Measurements from ENCODE around the gene PROB1.

DNA sequence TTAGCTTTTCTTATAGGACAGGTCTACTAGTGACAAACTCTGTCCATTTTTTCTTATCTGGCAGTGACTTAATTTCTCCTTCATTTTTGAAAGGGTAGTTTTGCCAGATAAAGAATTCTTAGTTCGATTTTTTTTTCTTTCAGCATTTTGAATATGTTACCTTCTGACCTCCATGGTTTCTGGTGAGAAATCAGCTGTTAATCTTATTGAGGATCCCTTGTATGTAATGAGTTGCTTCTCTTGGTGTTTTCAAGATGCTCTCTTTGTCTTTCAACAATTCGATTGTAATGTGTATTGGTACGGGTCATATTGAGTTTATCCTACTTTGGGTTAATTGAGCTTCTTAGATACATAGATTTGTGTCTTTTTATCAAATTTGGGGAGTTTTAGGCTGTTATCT is 40.7 kb downstream of the PROB1 start:
- no peak for TF ChIP-seq TAF1 (IDR thresholded peaks at IDR 0.05; ENCODE audit: borderline replicate concordance, low read depth, low read length)
- TF ChIP-seq, protein P1, sequence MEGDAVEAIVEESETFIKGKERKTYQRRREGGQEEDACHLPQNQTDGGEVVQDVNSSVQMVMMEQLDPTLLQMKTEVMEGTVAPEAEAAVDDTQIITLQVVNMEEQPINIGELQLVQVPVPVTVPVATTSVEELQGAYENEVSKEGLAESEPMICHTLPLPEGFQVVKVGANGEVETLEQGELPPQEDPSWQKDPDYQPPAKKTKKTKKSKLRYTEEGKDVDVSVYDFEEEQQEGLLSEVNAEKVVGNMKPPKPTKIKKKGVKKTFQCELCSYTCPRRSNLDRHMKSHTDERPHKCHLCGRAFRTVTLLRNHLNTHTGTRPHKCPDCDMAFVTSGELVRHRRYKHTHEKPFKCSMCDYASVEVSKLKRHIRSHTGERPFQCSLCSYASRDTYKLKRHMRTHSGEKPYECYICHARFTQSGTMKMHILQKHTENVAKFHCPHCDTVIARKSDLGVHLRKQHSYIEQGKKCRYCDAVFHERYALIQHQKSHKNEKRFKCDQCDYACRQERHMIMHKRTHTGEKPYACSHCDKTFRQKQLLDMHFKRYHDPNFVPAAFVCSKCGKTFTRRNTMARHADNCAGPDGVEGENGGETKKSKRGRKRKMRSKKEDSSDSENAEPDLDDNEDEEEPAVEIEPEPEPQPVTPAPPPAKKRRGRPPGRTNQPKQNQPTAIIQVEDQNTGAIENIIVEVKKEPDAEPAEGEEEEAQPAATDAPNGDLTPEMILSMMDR (IDR thresholded peaks at IDR 0.05), result no peak
- no peak for TF ChIP-seq CHD2 (IDR thresholded peaks at IDR 0.05; ENCODE audit: low read length, partially characterized antibody)
- no peak for TF ChIP-seq EP300 (IDR thresholded peaks at IDR 0.05; ENCODE audit: borderline replicate concordance in 1 of 2, low read depth in 1 of 2, low read length in 1 of 2)
- TF ChIP-seq TEAD4 (IDR thresholded peaks at IDR 0.05; ENCODE audit: borderline replicate concordance, insufficient read depth), result no peak
- no peak for TF ChIP-seq POLR2AphosphoS5 (IDR thresholded peaks at IDR 0.05; ENCODE audit: low read depth, low read length)
- TF ChIP-seq SIN3A (IDR thresholded peaks at IDR 0.05; ENCODE audit: borderline replicate concordance, low read depth, low read length), result no peak
- no peak for TF ChIP-seq MXI1 (IDR thresholded peaks at IDR 0.05; ENCODE audit: low read depth, low read length)
- TF ChIP-seq, protein P2, sequence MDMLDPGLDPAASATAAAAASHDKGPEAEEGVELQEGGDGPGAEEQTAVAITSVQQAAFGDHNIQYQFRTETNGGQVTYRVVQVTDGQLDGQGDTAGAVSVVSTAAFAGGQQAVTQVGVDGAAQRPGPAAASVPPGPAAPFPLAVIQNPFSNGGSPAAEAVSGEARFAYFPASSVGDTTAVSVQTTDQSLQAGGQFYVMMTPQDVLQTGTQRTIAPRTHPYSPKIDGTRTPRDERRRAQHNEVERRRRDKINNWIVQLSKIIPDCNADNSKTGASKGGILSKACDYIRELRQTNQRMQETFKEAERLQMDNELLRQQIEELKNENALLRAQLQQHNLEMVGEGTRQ (IDR thresholded peaks at IDR 0.05; ENCODE audit: borderline replicate concordance, low read depth, low read length), result no peak
- TF ChIP-seq, protein P3, sequence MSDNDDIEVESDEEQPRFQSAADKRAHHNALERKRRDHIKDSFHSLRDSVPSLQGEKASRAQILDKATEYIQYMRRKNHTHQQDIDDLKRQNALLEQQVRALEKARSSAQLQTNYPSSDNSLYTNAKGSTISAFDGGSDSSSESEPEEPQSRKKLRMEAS (IDR thresholded peaks at IDR 0.05; ENCODE audit: low read depth), result no peak
- no peak for TF ChIP-seq TCF12 (IDR thresholded peaks at IDR 0.05)
- TF ChIP-seq MEF2A (IDR thresholded peaks at IDR 0.05; ENCODE audit: borderline replicate concordance, low read depth), result no peak

Measured in SK-N-SH (cell line).